Left cardiac atrium (tissue), 4 donors: ENCODE measurements around the gene TBX10. TPM values are rescaled to one million over a fixed set of nuclear protein-coding genes. Genes with fewer than 3 reads are reported as not detected.
A peak's percentile ranks its signal among the peaks of the same experiment; 100 is the strongest.
"Not testable (repeated sequence)": the region's sequence is repeated elsewhere in the genome, so short reads cannot be mapped to it uniquely, and the experiment has no call there.

Experiments used
- ATAC-seq, 2 donors: fragments of 200-7000 bp; cut with Tn5 transposase; one replicate each; pipeline ENCODE4 v1.9.1; 2020; ENCODE audit warnings: mild to moderate bottlenecking in 2 of 2, moderate library complexity in 2 of 2
- DNase-seq: peaks from one replicate; pipeline ENCODE4 v3.0.0-alpha.2; 2020
- intact Hi-C, 2 donors: fragments of 100-400 bp; cut with DNase I; formaldehyde crosslinking; loops; one replicate each; pipeline versions ENCODE4 v1.14.1 to v1.15.1; 2022 to 2023
- total RNA-seq, 2 donors: library from RNA; stranded (reverse); fragmentation: NEBNext Ultra II Directional; extraction: Animal tissue kit (Norgen Biotek cat#: 25700); gene quantifications; one replicate each; pipeline ENCODE4 v1.2.1, GENCODE V29; 2021
- donor health status: DM: no; HTN: yes; CAD: no.
- donor health status: DM: no; HTN: yes; CAD: no; lungs with severe emphysema.
- donor health status: DM: yes; HTN: yes; CAD: no.
- donor health status: Dilated cardiomyopathy.

Gene TBX10
- total RNA-seq, 2 donors from 2014 or later = not detected

GRCh38 chr11:67622905-67623304 is 16.7 kb downstream of the TBX10 start:
- intact Hi-C loops, ATAC-seq, DNase-seq: not testable (repeated sequence)

DNA sequence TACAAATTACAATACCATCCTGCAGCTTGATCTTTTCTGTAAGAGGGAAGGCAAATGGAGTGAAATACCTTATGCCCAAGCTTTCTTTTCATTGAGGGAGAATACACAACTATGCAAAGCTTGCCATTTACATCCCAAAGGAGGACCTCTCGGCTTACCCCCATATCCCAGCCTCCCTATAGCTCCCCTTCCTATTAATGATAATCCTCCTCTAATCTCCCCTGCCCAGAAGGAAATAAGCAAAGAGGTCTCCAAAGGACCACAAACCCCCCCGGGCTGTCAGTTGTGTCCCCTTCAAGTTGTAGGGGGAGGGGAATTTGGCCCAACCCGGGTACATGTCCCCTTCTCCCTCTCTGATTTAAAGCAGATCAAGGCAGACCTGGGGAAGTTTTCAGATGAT is 17.6 kb downstream of the TBX10 start:
- ATAC-seq, DNase-seq, intact Hi-C loops: not testable (repeated sequence)

- intact Hi-C loops, ATAC-seq, DNase-seq: not testable (repeated sequence)
Observed at GRCh38 chr11:67620621-67621020, 18.9 kb downstream of the TBX10 start.

DNA sequence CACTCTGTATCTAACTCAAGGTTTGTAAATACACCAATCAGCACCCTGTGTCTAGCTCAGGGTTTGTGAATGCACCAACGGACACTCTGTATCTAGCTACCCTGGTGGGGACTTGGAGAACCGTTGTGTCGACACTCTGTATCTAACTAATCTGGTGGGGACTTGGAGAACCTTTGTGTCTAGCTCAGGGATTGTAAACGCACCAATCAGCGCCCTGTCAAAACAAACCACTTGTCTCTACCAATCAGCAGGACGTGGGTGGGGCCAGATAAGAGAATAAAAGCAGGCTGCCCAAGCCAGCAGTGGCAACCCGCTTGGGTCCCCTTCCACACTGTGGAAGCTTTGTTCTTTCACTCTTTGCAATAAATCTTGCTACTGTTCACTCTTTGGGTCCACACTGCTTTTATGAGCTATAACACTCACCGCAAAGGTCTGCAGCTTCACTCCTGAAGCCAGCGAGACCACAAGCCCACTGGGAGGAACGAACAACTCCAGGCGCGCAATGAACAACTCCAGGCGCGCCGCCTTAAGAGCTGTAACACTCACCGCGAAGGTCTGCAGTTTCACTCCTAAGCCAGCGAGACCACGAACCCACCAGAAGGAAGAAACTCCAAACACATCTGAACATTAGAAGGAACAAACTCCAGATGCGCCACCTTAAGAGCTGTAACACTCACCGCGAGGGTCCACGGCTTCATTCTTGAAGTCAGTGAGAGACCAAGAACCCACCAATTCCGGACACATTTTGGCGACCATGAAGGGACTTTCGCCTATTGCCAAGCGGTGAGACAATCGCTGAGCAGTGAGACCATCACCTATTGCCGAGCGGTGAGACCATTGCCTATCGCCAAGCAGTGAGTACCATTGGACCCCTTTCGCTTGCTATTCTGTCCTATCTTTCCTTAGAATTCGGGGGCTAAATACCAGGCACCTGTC is 19.6 kb downstream of the TBX10 start:
- ATAC-seq, intact Hi-C loops, DNase-seq: not testable (repeated sequence)

GRCh38 chr11:67618901-67619659 is 20.5 kb downstream of the TBX10 start:
- intact Hi-C loops, DNase-seq, ATAC-seq: not testable (repeated sequence)

- intact Hi-C loops = no loop called here
- DNase-seq = no peak
- no peak for ATAC-seq
Observed at GRCh38 chr11:67617243-67617953, 22.2 kb downstream of the TBX10 start.

DNA sequence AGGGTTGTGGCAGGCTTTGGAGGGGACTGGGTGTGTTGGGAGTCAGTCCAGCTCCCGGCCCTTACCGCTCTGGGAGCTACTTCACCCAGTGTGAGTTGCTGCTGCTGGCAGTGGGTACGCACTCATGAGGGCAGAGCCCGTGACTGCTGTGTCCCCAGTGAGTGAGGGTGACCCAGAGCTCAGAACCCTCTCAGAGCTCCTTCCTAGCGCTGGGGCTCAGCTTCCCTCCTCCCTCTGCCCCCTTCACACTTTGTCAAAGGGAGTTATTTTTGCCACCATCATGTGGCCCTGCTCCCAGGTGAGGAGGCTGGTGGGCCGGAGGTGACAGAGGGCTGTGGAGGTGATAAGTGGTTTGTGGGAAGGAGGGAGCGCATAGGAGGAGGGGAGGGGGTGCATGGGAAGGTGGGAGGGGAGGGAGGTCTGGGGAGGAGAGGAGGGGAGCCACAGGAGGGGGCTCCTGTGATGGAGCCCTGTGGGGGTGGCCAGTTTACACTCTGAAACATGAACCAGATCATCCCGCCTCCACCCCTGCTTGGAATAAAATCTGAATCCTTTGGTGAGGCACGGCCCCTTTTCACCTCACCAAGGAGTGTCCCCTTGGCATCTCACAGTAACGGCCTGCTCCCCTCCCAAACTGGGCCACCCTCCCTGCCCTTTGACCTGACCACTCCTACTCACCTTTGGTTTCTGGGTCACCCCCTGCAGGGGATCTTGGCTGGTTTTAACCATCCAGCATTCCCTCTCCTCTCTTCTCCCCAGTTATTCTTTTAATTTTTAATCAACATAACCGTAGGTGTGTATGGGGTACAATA is 22.9 kb downstream of the TBX10 start:
- ATAC-seq (peak; percentile 10 to 13), DNase-seq (no peak)
- intact Hi-C loops = no loop called here

- DNase-seq (no peak), ATAC-seq (no peak)
- intact Hi-C loops = no loop called here
Observed at GRCh38 chr11:67615728-67616430, 23.7 kb downstream of the TBX10 start.

DNA sequence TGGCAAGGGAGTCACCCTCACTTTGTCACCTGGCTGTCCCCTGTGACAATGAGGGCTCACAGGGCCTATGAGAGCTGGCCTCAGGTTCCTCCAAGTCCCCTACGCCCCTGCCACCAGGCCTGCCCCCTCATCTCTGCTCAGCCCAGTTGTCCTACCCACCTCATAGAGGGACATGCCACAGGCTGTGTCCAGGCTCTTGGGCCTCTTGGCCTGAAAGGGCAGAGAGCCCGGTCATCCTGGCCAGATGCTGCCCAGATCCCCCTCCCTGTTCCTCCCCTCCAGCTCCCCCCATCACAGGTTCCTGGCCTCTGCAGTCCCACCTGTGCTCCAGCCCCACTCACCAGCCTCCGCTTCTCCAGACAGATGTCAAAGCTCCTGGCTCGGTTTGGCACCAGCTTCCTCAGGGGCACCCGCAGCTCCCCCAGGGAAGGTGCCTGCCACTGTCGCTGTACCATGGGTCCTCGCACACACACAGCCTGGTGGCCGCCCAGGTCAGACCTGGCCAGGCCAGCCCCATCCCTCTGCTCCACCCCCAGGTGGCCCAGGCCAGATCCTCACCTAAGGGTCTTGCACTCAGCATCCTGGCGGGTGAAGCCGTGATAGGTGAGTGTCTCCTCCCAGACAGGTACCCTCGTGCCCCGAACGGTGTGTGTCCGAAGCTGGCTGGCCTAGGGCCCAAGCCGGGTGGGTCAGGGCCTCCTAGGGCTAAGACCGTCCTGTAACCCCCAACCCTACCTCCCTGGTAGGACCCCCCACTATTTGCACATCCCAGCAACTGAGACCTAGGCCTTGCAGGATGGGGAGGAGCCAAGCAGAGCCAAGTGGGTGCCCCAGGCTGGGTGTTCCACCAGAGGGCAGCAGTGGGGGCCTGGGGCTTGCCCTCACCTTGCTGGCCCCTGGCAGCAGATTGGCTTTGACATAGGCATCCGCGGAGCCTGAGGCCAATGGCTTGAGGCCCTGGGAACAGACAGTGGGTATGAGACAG is 24.5 kb downstream of the TBX10 start:
- no peak for DNase-seq
- peak; percentile 23 to 36 for ATAC-seq
- intact Hi-C loops = no loop called here

GRCh38 chr11:67613960-67614715 is 25.4 kb downstream of the TBX10 start:
- intact Hi-C loops = no loop called here
- DNase-seq (peak; percentile 72), ATAC-seq (peak; percentile 53 to 66)

DNA sequence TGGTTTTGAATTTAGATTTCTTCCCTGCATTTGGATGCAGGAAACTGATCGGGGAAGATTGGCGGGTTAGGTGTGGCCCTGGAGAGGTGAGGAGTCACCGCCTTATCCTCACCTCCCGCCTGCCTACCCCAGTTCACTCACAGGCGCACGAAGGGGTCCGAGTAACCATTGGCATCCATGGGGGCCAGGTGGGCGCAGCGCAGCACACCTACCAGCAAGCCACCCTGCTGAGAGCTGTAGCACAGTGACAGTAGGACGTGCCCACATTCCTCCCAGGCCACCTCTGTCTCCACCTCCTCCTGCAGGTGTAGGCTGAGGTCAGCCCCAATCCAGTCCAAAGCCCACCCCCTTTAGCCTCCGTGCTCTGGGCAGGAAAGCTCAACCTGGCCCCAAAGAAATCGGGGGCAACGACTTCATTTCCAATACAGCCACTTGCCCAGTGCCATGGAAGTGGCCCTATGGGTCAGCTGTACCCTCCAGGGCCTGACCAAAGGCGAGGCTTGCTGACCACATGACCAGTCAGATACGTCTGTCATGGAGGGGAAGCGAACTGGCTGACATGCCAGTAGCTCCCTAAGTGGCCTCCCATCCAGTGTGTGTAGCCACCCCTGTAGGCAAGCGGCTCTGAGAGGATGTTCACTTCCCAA is 26.1 kb downstream of the TBX10 start:
- intact Hi-C loops = no loop called here
- peak in 1 of 2 donors; percentile 7 for ATAC-seq
- no peak for DNase-seq

DNA sequence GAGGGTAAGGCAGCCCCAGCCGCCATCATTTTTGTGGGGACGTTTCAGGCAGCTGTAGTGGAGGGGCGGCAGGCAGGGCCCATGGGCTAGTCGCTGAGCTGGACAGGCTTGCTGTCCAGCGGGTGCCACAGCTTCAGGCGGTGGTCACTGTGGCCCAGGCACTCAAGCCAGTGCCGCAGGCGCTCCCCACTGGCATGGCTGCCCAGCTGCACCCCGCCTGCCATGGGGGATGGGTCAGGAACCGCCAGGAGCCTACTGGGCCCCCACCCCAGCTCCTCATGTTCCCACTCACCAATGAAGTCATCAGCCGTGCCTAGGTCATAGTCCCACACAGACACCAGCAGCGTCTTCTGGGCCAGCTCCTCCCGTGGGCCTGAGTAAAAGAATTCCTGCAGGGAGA is 26.8 kb downstream of the TBX10 start:
- intact Hi-C loops = no loop called here
- DNase-seq (no peak), ATAC-seq (no peak)

GRCh38 chr11:67611704-67612587 is 27.6 kb downstream of the TBX10 start:
- no peak for ATAC-seq
- intact Hi-C loops = no loop called here
- no peak for DNase-seq

DNA sequence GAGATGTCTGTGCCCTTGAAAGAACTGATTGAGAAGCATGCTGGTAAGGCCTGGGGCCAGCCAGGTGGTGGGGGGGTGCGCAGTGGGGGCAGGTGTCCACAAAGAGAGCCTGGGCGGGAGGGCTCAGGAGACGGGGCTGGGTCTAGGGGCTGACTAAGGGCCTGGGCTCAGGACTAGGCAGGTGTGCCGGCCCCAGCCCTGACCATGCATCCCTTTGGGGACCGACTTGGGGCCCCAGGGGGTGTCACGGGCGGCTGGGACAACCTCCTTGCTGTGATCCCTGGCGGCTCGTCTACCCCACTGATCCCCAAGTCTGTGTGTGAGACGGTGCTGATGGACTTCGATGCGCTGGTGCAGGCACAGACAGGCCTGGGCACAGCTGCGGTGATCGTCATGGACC is 28.4 kb downstream of the TBX10 start:
- intact Hi-C loops = no loop called here

More for the DNA sequence above, 28.4 kb downstream of the TBX10 start:
- no peak for DNase-seq
- ATAC-seq = no peak
